HepG2 (cell line): Measurements from ENCODE around the gene SMYD5. TPM values are rescaled to one million over a fixed set of nuclear protein-coding genes. Genes with fewer than 3 reads are reported as not detected.

Experiments
- AKAP8 ChIP-seq: sonication (generic); formaldehyde crosslinking; IDR thresholded peaks from 2 replicates; pipeline ENCODE4 v1.5.1; 2020; ENCODE audit warnings: mild to moderate bottlenecking, missing genetic modification reagents
- ARNT2 ChIP-seq: sonication (generic); formaldehyde crosslinking; IDR thresholded peaks from 2 replicates; pipeline ENCODE4 v1.8.0; 2022; ENCODE audit warnings: mild to moderate bottlenecking, low read depth, missing genetic modification reagents, moderate library complexity
- CHD4 ChIP-seq: fragments of 200-600 bp; sonication (generic); IDR thresholded peaks from 2 replicates; pipeline ENCODE4 v1.7.0; 2017; ENCODE audit warnings: mild to moderate bottlenecking, low read length, borderline replicate concordance
- ELF1 ChIP-seq: sonication (generic); formaldehyde crosslinking; IDR thresholded peaks from 2 replicates; pipeline ENCODE4 v1.4.0; 2020; ENCODE audit warnings: missing genetic modification reagents
- HINFP ChIP-seq: sonication (generic); formaldehyde crosslinking; IDR thresholded peaks from 2 replicates; pipeline ENCODE4 v1.4.0; 2020; ENCODE audit warnings: low read depth, mild to moderate bottlenecking, missing genetic modification reagents
- HNRNPUL1 ChIP-seq: fragments of 200-400 bp; formaldehyde crosslinking; IDR thresholded peaks from 2 replicates; pipeline ENCODE4 v1.6.1; 2017; ENCODE audit warnings: low read depth, mild to moderate bottlenecking, low read length, moderate library complexity
- IKZF4 ChIP-seq: sonication (generic); formaldehyde crosslinking; IDR thresholded peaks from 2 replicates; pipeline ENCODE4 v1.5.1; 2020; ENCODE audit warnings: borderline replicate concordance, mild to moderate bottlenecking, low read depth, missing genetic modification reagents; ENCODE audit errors: not compliant biosample characterization
- MTF1 ChIP-seq: sonication (generic); formaldehyde crosslinking; IDR thresholded peaks from 2 replicates; pipeline ENCODE4 v1.5.0; 2020; ENCODE audit warnings: missing genetic modification reagents
- NCOA5 ChIP-seq: sonication (generic); formaldehyde crosslinking; IDR thresholded peaks from 2 replicates; pipeline ENCODE4 v1.4.0; 2020; ENCODE audit warnings: missing genetic modification reagents
- PBX3 ChIP-seq: sonication (generic); formaldehyde crosslinking; IDR thresholded peaks from 2 replicates; pipeline ENCODE4 v1.8.1; 2023; ENCODE audit warnings: missing genetic modification reagents, inconsistent platforms, borderline replicate concordance
- PITX1 ChIP-seq: sonication (generic); formaldehyde crosslinking; IDR thresholded peaks from 2 replicates; pipeline ENCODE4 v1.5.1; 2020; ENCODE audit warnings: mild to moderate bottlenecking, missing genetic modification reagents
- PRMT3 ChIP-seq: sonication (generic); formaldehyde crosslinking; IDR thresholded peaks from 2 replicates; pipeline ENCODE4 v1.8.1; 2022; ENCODE audit warnings: low read depth, mild to moderate bottlenecking, moderate library complexity, missing genetic modification reagents, borderline replicate concordance
- RBAK ChIP-seq: sonication (generic); formaldehyde crosslinking; IDR thresholded peaks from 2 replicates; pipeline ENCODE4 v1.5.1; 2020; ENCODE audit warnings: mild to moderate bottlenecking, missing genetic modification reagents
- RBFOX2 ChIP-seq: fragments of 200-400 bp; formaldehyde crosslinking; IDR thresholded peaks from 2 replicates; pipeline ENCODE4 v1.6.1; 2017; ENCODE audit warnings: low read depth, mild to moderate bottlenecking, low read length
- SAFB2 ChIP-seq: sonication (generic); formaldehyde crosslinking; IDR thresholded peaks from 2 replicates; pipeline ENCODE4 v1.5.1; 2020; ENCODE audit warnings: missing genetic modification reagents, low read depth, mild to moderate bottlenecking, borderline replicate concordance
- SOX5 ChIP-seq: IDR thresholded peaks from 2 replicates; pipeline ENCODE4 v1.6.1; 2016; ENCODE audit warnings: borderline replicate concordance
- TBX2 ChIP-seq: sonication (generic); formaldehyde crosslinking; IDR thresholded peaks from 2 replicates; pipeline ENCODE4 v1.5.0; 2020; ENCODE audit warnings: missing genetic modification reagents, mild to moderate bottlenecking, borderline replicate concordance
- TOE1 ChIP-seq: sonication (generic); formaldehyde crosslinking; IDR thresholded peaks from 2 replicates; pipeline ENCODE4 v1.4.0; 2020; ENCODE audit warnings: mild to moderate bottlenecking, missing genetic modification reagents
- XRCC5 ChIP-seq: fragments of 200-400 bp; formaldehyde crosslinking; optimal IDR thresholded peaks from 2 replicates; pipeline ENCODE3; 2017; ENCODE audit warnings: mild to moderate bottlenecking, low read length
- ZBTB21 ChIP-seq: sonication (generic); formaldehyde crosslinking; IDR thresholded peaks from 2 replicates; pipeline ENCODE4 v1.4.0; 2020; ENCODE audit warnings: missing genetic modification reagents
- ZBTB3 ChIP-seq: sonication (generic); formaldehyde crosslinking; IDR thresholded peaks from 2 replicates; pipeline ENCODE4 v1.4.0; 2020; ENCODE audit warnings: low read depth, mild to moderate bottlenecking, moderate library complexity, missing genetic modification reagents, borderline replicate concordance
- ZBTB38 ChIP-seq: sonication (generic); formaldehyde crosslinking; IDR thresholded peaks from 2 replicates; pipeline ENCODE4 v1.5.1; 2020; ENCODE audit warnings: mild to moderate bottlenecking, missing genetic modification reagents
- ZNF234 ChIP-seq: sonication (generic); formaldehyde crosslinking; conservative IDR thresholded peaks from 2 replicates; pipeline ENCODE4 v1.5.1; 2020; ENCODE audit warnings: mild to moderate bottlenecking, missing genetic modification reagents
- ZNF513 ChIP-seq: sonication (generic); formaldehyde crosslinking; conservative IDR thresholded peaks from 2 replicates; pipeline ENCODE4 v1.5.0; 2020; ENCODE audit warnings: missing genetic modification reagents
- ZNF615 ChIP-seq: sonication (generic); formaldehyde crosslinking; IDR thresholded peaks from 2 replicates; pipeline ENCODE4 v1.5.0; 2020; ENCODE audit warnings: mild to moderate bottlenecking, missing genetic modification reagents, borderline replicate concordance
- ZNF652 ChIP-seq: IDR thresholded peaks from 2 replicates; pipeline ENCODE4 v1.6.1; 2016; ENCODE audit warnings: low read depth, borderline replicate concordance
- ZNF83 ChIP-seq: sonication (generic); formaldehyde crosslinking; IDR thresholded peaks from 2 replicates; pipeline ENCODE4 v1.4.0; 2020; ENCODE audit warnings: missing genetic modification reagents, mild to moderate bottlenecking, borderline replicate concordance
- ZNF879 ChIP-seq: sonication (generic); formaldehyde crosslinking; IDR thresholded peaks from 2 replicates; pipeline ENCODE4 v1.8.1; 2023; ENCODE audit warnings: missing genetic modification reagents
- polyA plus RNA-seq, 8 experiments: library from polyadenylated mRNA; depleted of rRNA in 3 of 8; stranded (reverse) in 7 of 8; unstranded in 1 of 8; fragments of >200 nt; fragmentation: Illumina TruSeq in 4 of 8; extraction: Trizol in 4 of 8; gene quantifications; 2 replicates each; pipeline versions ENCODE4 v1.2.1 to v1.2.3, GENCODE V29; 2011 to 2016; ENCODE audit warnings: low read depth in 4 of 8, missing spikeins in 1 of 8, mixed read lengths in 1 of 8; ENCODE audit not compliant: insufficient read depth in 1 of 8
- total RNA-seq, 5 experiments: library from RNA; depleted of rRNA; stranded (reverse); fragments of >200 nt; fragmentation: Illumina TruSeq; extraction: Trizol; gene quantifications; 2 replicates each; pipeline ENCODE4 v1.2.3, GENCODE V29; 2016; ENCODE audit warnings: low read depth in 1 of 5

SMYD5 gene
- total and polyA plus RNA-seq, 2 of the 13 experiments (the other 11 are each of a cell fraction or from before 2014, with no cell fraction given), result 55.8 to 70.4 TPM

GRCh38 chr2:73212448-73213176, 1.4 kb upstream of the SMYD5 start (continued):
- TF ChIP-seq HINFP (no peak), MTF1 (CRISPR knock-in tag) (no peak), ZNF615 (CRISPR knock-in tag) (no peak), CHD4 (no peak; the same call in 1 of the 2 replicates), PBX3 (CRISPR knock-in tag) (no peak), ZBTB21 (CRISPR knock-in tag) (no peak), ELF1 (CRISPR knock-in tag) (no peak), ZNF513 (CRISPR knock-in tag) (no peak), ZNF879 (CRISPR knock-in tag) (no peak), RBFOX2 (no peak), XRCC5 (peak; percentile 90), RBAK (no peak), ZBTB38 (no peak), ZNF234 (CRISPR knock-in tag) (no peak), HNRNPUL1 (no peak), TOE1 (CRISPR knock-in tag) (no peak), NCOA5 (CRISPR knock-in tag) (no peak), ARNT2 (CRISPR knock-in tag) (peak; percentile 32; the same call in 1 of the 2 replicates), TBX2 (CRISPR knock-in tag) (no peak), PITX1 (CRISPR knock-in tag) (peak; percentile 42; the same call in 1 of the 2 replicates), ZNF652 (CRISPR knock-in tag) (no peak; the same call in 1 of the 2 replicates), PRMT3 (CRISPR knock-in tag) (no peak), ZNF83 (0 out of 2 replicates have a peak, but pooled peaks have one; percentile 45), IKZF4 (CRISPR knock-in tag) (no peak), SAFB2 (CRISPR knock-in tag) (no peak), AKAP8 (CRISPR knock-in tag) (no peak), ZBTB3 (CRISPR knock-in tag) (no peak), SOX5 (peak; percentile 51; the same call in 1 of the 2 replicates)
